ENCODE results near the gene CCPG1. TPM values are rescaled to one million over a fixed set of nuclear protein-coding genes. Genes with fewer than 3 reads are reported as not detected.
A peak's percentile ranks its signal among the peaks of the same experiment; 100 is the strongest.

Gene CCPG1
- total and polyA plus RNA-seq, 7 experiments from 2014 or later: 17.9 to 40.9 (median 28.4) TPM

GRCh38 chr15:55357774-55358173 lies 50.4 kb downstream of the CCPG1 start:
- ChIA-PET POLR2A (interaction anchor here (1.0 kb wide), 1 partner anchor 50 kb away, joined by 3 read pairs; the partner anchor contains the start of genes CCPG1 and PIERCE2), CTCF (interaction anchor here (1.8 kb wide), 1 partner anchor 82 kb away, joined by 4 read pairs; no protein-coding TSS in a partner anchor)
- ATAC-seq (no peak), DNase-seq (no peak)
- Histone ChIP-seq H3K27ac (ENCODE audit: low read depth, low read length) (no peak overlapping the region), H3K4me3 (ENCODE audit: low read length) (no peak overlapping the region), H3K27me3 (ENCODE audit: control insufficient read depth in 2 of 2, insufficient read depth in 2 of 2, low read length in 2 of 2) (no peaks in the 10 kb centered on the region), H3K36me3 (ENCODE audit: control insufficient read depth in 2 of 3, insufficient read depth in 3 of 3, low read length in 3 of 3) (peaks cover 0 to 30% (median 5%) of the 10 kb centered on the region in 3 experiments), H3K4me1 (ENCODE audit: control insufficient read depth in 2 of 2, insufficient read depth in 2 of 2, low read length in 2 of 2) (no peaks in the 10 kb centered on the region), H3K9me3 (ENCODE audit: control insufficient read depth in 2 of 3, low read length in 3 of 3) (no peaks in the 10 kb centered on the region)
- H3K4me3 Mint-ChIP-seq: no peak overlapping the region
- H3K36me3 Mint-ChIP-seq: peaks cover 6 to 26% (median 9%) of the 10 kb centered on the region in 5 donors
- no peaks in the 10 kb centered on the region for H3K9me3 Mint-ChIP-seq
- intact Hi-C loops (cut with micrococcal nuclease): no loop called here
- no peak overlapping the region for H3K27ac Mint-ChIP-seq
- peaks cover 0 to 10% (median 0%) of the 10 kb centered on the region in 7 donors for H3K4me1 Mint-ChIP-seq
- H3K27me3 Mint-ChIP-seq: no peaks in the 10 kb centered on the region

- H3K4me1 ChIP-seq (ENCODE audit: control insufficient read depth in 2 of 2, insufficient read depth in 2 of 2, low read length in 2 of 2): no peaks in the 10 kb centered on the region
- no peaks in the 10 kb centered on the region for H3K9me3 ChIP-seq (ENCODE audit: control insufficient read depth in 2 of 3, low read length in 3 of 3)
- H3K4me3 ChIP-seq (ENCODE audit: low read length): no peak overlapping the region
- H3K27me3 Mint-ChIP-seq: no peaks in the 10 kb centered on the region
- peaks cover 0 to 10% (median 0%) of the 10 kb centered on the region in 7 donors for H3K4me1 Mint-ChIP-seq
- H3K27me3 ChIP-seq (ENCODE audit: control insufficient read depth in 2 of 2, insufficient read depth in 2 of 2, low read length in 2 of 2): no peaks in the 10 kb centered on the region
- H3K4me3 Mint-ChIP-seq: no peak overlapping the region
- H3K36me3 Mint-ChIP-seq: peaks cover under 1 to 26% (median 9%) of the 10 kb centered on the region in 5 donors
- DNase-seq (no peak), ATAC-seq (no peak)
- peaks cover 0 to 28% (median 5%) of the 10 kb centered on the region in 3 experiments for H3K36me3 ChIP-seq (ENCODE audit: control insufficient read depth in 2 of 3, insufficient read depth in 3 of 3, low read length in 3 of 3)
- intact Hi-C loops (cut with micrococcal nuclease): no loop called here
- H3K27ac ChIP-seq (ENCODE audit: low read depth, low read length): no peak overlapping the region
- CTCF ChIA-PET: no interaction called here
- peak overlapping the region in 1 of 9 donors; percentile 33 for H3K27ac Mint-ChIP-seq
- no peaks in the 10 kb centered on the region for H3K9me3 Mint-ChIP-seq
- POLR2A ChIA-PET: no interaction called here
Observed at GRCh38 chr15:55356985-55357585, 51.1 kb downstream of the CCPG1 start.

GRCh38 chr15:55353025-55353424 lies 55.1 kb downstream of the CCPG1 start:
- POLR2A ChIA-PET: no interaction called here

GRCh38 chr15:55349282-55349681 lies 58.9 kb downstream of the CCPG1 start:
- no peak overlapping the region for H3K4me3 ChIP-seq (ENCODE audit: low read length)
- POLR2A ChIA-PET: no interaction called here
- CTCF ChIA-PET: no interaction called here
- Mint-ChIP-seq H3K4me1 (no peaks in the 10 kb centered on the region), H3K9me3 (peaks cover 0 to under 1% (median 0%) of the 10 kb centered on the region in 11 donors), H3K27me3 (no peaks in the 10 kb centered on the region), H3K27ac (no peak overlapping the region), H3K4me3 (no peak overlapping the region), H3K36me3 (peaks cover 3 to 42% (median 26%) of the 10 kb centered on the region in 5 donors)
- H3K4me1 ChIP-seq (ENCODE audit: control insufficient read depth in 2 of 2, insufficient read depth in 2 of 2, low read length in 2 of 2): no peaks in the 10 kb centered on the region
- ATAC-seq (no peak), DNase-seq (no peak)
- H3K27me3 ChIP-seq (ENCODE audit: control insufficient read depth in 2 of 2, insufficient read depth in 2 of 2, low read length in 2 of 2): no peaks in the 10 kb centered on the region
- H3K27ac ChIP-seq (ENCODE audit: low read depth, low read length): no peak overlapping the region
- intact Hi-C loops (cut with micrococcal nuclease): no loop called here
- peaks cover 0 to 15% (median 0%) of the 10 kb centered on the region in 3 experiments for H3K36me3 ChIP-seq (ENCODE audit: control insufficient read depth in 2 of 3, insufficient read depth in 3 of 3, low read length in 3 of 3)
- no peaks in the 10 kb centered on the region for H3K9me3 ChIP-seq (ENCODE audit: control insufficient read depth in 2 of 3, low read length in 3 of 3)

More at GRCh38 chr15:55353025-55353424, 55.1 kb downstream of the CCPG1 start:
- DNase-seq (no peak), ATAC-seq (no peak)
- Histone ChIP-seq H3K27me3 (ENCODE audit: control insufficient read depth in 2 of 2, insufficient read depth in 2 of 2, low read length in 2 of 2) (no peaks in the 10 kb centered on the region), H3K36me3 (ENCODE audit: control insufficient read depth in 2 of 3, insufficient read depth in 3 of 3, low read length in 3 of 3) (peaks cover 0 to 34% (median 5%) of the 10 kb centered on the region in 3 experiments), H3K27ac (ENCODE audit: low read depth, low read length) (no peak overlapping the region), H3K9me3 (ENCODE audit: control insufficient read depth in 2 of 3, low read length in 3 of 3) (no peaks in the 10 kb centered on the region), H3K4me3 (ENCODE audit: low read length) (no peak overlapping the region), H3K4me1 (ENCODE audit: control insufficient read depth in 2 of 2, insufficient read depth in 2 of 2, low read length in 2 of 2) (no peaks in the 10 kb centered on the region)
- Mint-ChIP-seq H3K4me3 (no peak overlapping the region), H3K9me3 (no peaks in the 10 kb centered on the region), H3K4me1 (peaks cover 0 to 8% (median 0%) of the 10 kb centered on the region in 7 donors), H3K36me3 (peaks cover 8 to 38% (median 13%) of the 10 kb centered on the region in 5 donors), H3K27ac (no peak overlapping the region), H3K27me3 (no peaks in the 10 kb centered on the region)
- CTCF ChIA-PET: no interaction called here
- intact Hi-C loops (cut with micrococcal nuclease): no loop called here

- Mint-ChIP-seq H3K36me3 (peaks cover 3 to 52% (median 29%) of the 10 kb centered on the region in 5 donors), H3K4me3 (no peak overlapping the region), H3K9me3 (peaks cover 0 to 1% (median 0%) of the 10 kb centered on the region in 11 donors), H3K4me1 (no peaks in the 10 kb centered on the region), H3K27ac (peak overlapping the region in 2 of 9 donors; percentile 28 to 57), H3K27me3 (no peaks in the 10 kb centered on the region)
- CTCF ChIA-PET: no interaction called here
- H3K4me1 ChIP-seq (ENCODE audit: control insufficient read depth in 2 of 2, insufficient read depth in 2 of 2, low read length in 2 of 2): no peaks in the 10 kb centered on the region
- H3K36me3 ChIP-seq (ENCODE audit: control insufficient read depth in 2 of 3, insufficient read depth in 3 of 3, low read length in 3 of 3): peaks cover 0 to 19% (median 0%) of the 10 kb centered on the region in 3 experiments
- POLR2A ChIA-PET: no interaction called here
- no peak for DNase-seq
- no peaks in the 10 kb centered on the region for H3K9me3 ChIP-seq (ENCODE audit: control insufficient read depth in 2 of 3, low read length in 3 of 3)
- no peak overlapping the region for H3K27ac ChIP-seq (ENCODE audit: low read depth, low read length)
- no peak for ATAC-seq
- intact Hi-C loops (cut with micrococcal nuclease): no loop called here
- no peaks in the 10 kb centered on the region for H3K27me3 ChIP-seq (ENCODE audit: control insufficient read depth in 2 of 2, insufficient read depth in 2 of 2, low read length in 2 of 2)
- H3K4me3 ChIP-seq (ENCODE audit: low read length): no peak overlapping the region
Observed at GRCh38 chr15:55348281-55348778, 59.8 kb downstream of the CCPG1 start.

GRCh38 chr15:55344206-55344605 lies 64.0 kb downstream of the CCPG1 start:
- no peaks in the 10 kb centered on the region for H3K27me3 ChIP-seq (ENCODE audit: control insufficient read depth in 2 of 2, insufficient read depth in 2 of 2, low read length in 2 of 2)
- Mint-ChIP-seq H3K27ac (peak overlapping the region in 5 of 9 donors; percentile 7 to 64 (median 13)), H3K4me1 (no peaks in the 10 kb centered on the region), H3K27me3 (no peaks in the 10 kb centered on the region), H3K36me3 (peaks cover 0 to 47% (median 21%) of the 10 kb centered on the region in 5 donors), H3K4me3 (no peak overlapping the region), H3K9me3 (peaks cover 0 to 1% (median 0%) of the 10 kb centered on the region in 11 donors)
- H3K9me3 ChIP-seq (ENCODE audit: control insufficient read depth in 2 of 3, low read length in 3 of 3): no peaks in the 10 kb centered on the region
- no peaks in the 10 kb centered on the region for H3K4me1 ChIP-seq (ENCODE audit: control insufficient read depth in 2 of 2, insufficient read depth in 2 of 2, low read length in 2 of 2)
- H3K4me3 ChIP-seq (ENCODE audit: low read length): no peak overlapping the region
- H3K27ac ChIP-seq (ENCODE audit: low read depth, low read length): no peak overlapping the region
- ChIA-PET POLR2A (no interaction called here), CTCF (no interaction called here)
- ATAC-seq: no peak
- no peak for DNase-seq
- peaks cover 0 to 23% (median 3%) of the 10 kb centered on the region in 3 experiments for H3K36me3 ChIP-seq (ENCODE audit: control insufficient read depth in 2 of 3, insufficient read depth in 3 of 3, low read length in 3 of 3)
- intact Hi-C loops (cut with micrococcal nuclease): no loop called here

- Histone ChIP-seq H3K4me3 (ENCODE audit: low read length) (no peak overlapping the region), H3K27me3 (ENCODE audit: control insufficient read depth in 2 of 2, insufficient read depth in 2 of 2, low read length in 2 of 2) (no peaks in the 10 kb centered on the region), H3K36me3 (ENCODE audit: control insufficient read depth in 2 of 3, insufficient read depth in 3 of 3, low read length in 3 of 3) (peaks cover 0 to 19% (median 3%) of the 10 kb centered on the region in 3 experiments), H3K9me3 (ENCODE audit: control insufficient read depth in 2 of 3, low read length in 3 of 3) (no peaks in the 10 kb centered on the region), H3K27ac (ENCODE audit: low read depth, low read length) (no peak overlapping the region), H3K4me1 (ENCODE audit: control insufficient read depth in 2 of 2, insufficient read depth in 2 of 2, low read length in 2 of 2) (no peaks in the 10 kb centered on the region)
- peaks cover 0 to 45% (median 21%) of the 10 kb centered on the region in 5 donors for H3K36me3 Mint-ChIP-seq
- ChIA-PET CTCF (no interaction called here), POLR2A (no interaction called here)
- peaks cover 0 to 1% (median 0%) of the 10 kb centered on the region in 11 donors for H3K9me3 Mint-ChIP-seq
- H3K27me3 Mint-ChIP-seq: no peaks in the 10 kb centered on the region
- H3K27ac Mint-ChIP-seq: peak overlapping the region in 1 of 9 donors; percentile 45
- no peak for ATAC-seq
- no peak overlapping the region for H3K4me3 Mint-ChIP-seq
- no peak for DNase-seq
- H3K4me1 Mint-ChIP-seq: no peaks in the 10 kb centered on the region
- intact Hi-C loops (cut with micrococcal nuclease): no loop called here
Observed at GRCh38 chr15:55343168-55343567, 65.0 kb downstream of the CCPG1 start.

Data from naive thymus-derived CD4-positive, alpha-beta T cell (primary cell).